Activated CD4-positive, alpha-beta T cell treated with anti-CD3 and anti-CD28 coated beads, Interleukin-2, amount 10 ng/mL, durations not matched to agents 7 days and 5 days (primary cell): ENCODE results near the gene EML4. TPM values are rescaled to one million over a fixed set of nuclear protein-coding genes. Genes with fewer than 3 reads are reported as not detected.

Experiments used
- CTCF ChIA-PET: fragments of 350-600 bp; sonication (Branson Sonifier 250); formaldehyde crosslinking; loops from one replicate; lab custom pipeline; 2021; ENCODE audit warnings: antibody characterized with exemption; lab: Charles Lee
- POLR2A ChIA-PET: fragments of 350-600 bp; sonication (Branson Sonifier 250); formaldehyde crosslinking; loops from one replicate; lab custom pipeline; 2021; ENCODE audit warnings: antibody characterized with exemption; lab: Charles Lee
- DNase-seq: peaks from one replicate; pipeline ENCODE4 v3.0.0-alpha.2; 2020
- H3K27ac Mint-ChIP-seq: one replicate; pipeline ENCODE4 v1.8.0; 2021; ENCODE audit warnings: mild to moderate bottlenecking, moderate library complexity, mixed read lengths
- H3K27me3 Mint-ChIP-seq: one replicate; pipeline ENCODE4 v1.8.0; 2021; ENCODE audit warnings: mixed read lengths
- H3K36me3 Mint-ChIP-seq: one replicate; pipeline ENCODE4 v1.8.0; 2021; ENCODE audit warnings: low read depth, mixed read lengths
- H3K4me1 Mint-ChIP-seq: one replicate; pipeline ENCODE4 v1.8.0; 2021; ENCODE audit warnings: mixed read lengths
- H3K4me3 Mint-ChIP-seq: one replicate; pipeline ENCODE4 v1.8.0; 2021; ENCODE audit warnings: mild to moderate bottlenecking, moderate library complexity, mixed read lengths
- H3K9me3 Mint-ChIP-seq: one replicate; pipeline ENCODE4 v1.8.0; 2021; ENCODE audit warnings: mixed read lengths
- total RNA-seq, 2 experiments: library from RNA; stranded (reverse); gene quantifications; one replicate each; pipeline ENCODE4 v1.2.3, GENCODE V29; 2021

Gene EML4
- total RNA-seq, 2 experiments from 2014 or later, result 93.8 to 99.6 TPM

- Mint-ChIP-seq H3K27ac (no peak overlapping the region), H3K9me3 (no peaks in the 10 kb centered on the region), H3K36me3 (peaks cover 60% of the 10 kb centered on the region), H3K4me3 (no peak overlapping the region), H3K4me1 (peaks cover 4% of the 10 kb centered on the region), H3K27me3 (no peaks in the 10 kb centered on the region)
- CTCF ChIA-PET, result no interaction called here
- POLR2A ChIA-PET, result no interaction called here
- DNase-seq, result no peak
Observed at GRCh38 chr2:42348113-42348805, 179.1 kb downstream of the EML4 start.

- DNase-seq, result no peak
- H3K27me3 Mint-ChIP-seq, result no peaks in the 10 kb centered on the region
- H3K4me3 Mint-ChIP-seq, result no peak overlapping the region
- peaks cover 17% of the 10 kb centered on the region for H3K4me1 Mint-ChIP-seq
- H3K36me3 Mint-ChIP-seq, result peaks cover 49% of the 10 kb centered on the region
- POLR2A ChIA-PET, result interaction anchor here (0.6 kb wide), 1 partner anchor 55 kb away, joined by 5 read pairs; no protein-coding TSS in a partner anchor
- H3K27ac Mint-ChIP-seq, result no peak overlapping the region
- no peaks in the 10 kb centered on the region for H3K9me3 Mint-ChIP-seq
- CTCF ChIA-PET, result interaction anchor here (1.7 to 2.9 kb wide), 2 partner anchors 8 to 10 kb away, joined by 4 to 11 read pairs; no protein-coding TSS in a partner anchor
Observed at GRCh38 chr2:42350434-42351063, 181.4 kb downstream of the EML4 start.

DNA sequence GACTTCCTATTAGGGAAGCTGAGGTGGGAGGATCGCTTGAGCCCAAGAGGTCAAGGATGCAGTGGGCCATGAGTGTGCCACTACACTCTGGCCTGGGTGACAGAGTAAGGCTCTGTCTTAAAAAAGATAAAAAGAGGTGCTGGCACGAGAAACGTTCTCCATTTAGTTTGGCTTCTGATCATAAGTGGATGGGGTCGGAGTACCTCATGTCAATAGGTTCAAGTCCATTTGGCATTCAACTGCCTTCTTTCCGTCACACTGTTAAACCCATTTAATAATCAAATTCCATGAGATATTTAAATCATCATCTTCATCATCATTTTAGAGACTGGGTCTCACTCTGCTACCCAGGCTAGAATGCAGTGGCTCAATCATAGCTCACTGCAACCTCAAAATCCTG is 182.7 kb downstream of the EML4 start:
- ChIA-PET CTCF (interaction anchor here (0.6 to 2.9 kb wide), 3 partner anchors 10 to 313 kb away, joined by 3 to 11 read pairs (median 3); no protein-coding TSS in a partner anchor), POLR2A (no interaction called here)
- Mint-ChIP-seq H3K27me3 (no peaks in the 10 kb centered on the region), H3K36me3 (peaks cover 49% of the 10 kb centered on the region), H3K4me1 (peaks cover 22% of the 10 kb centered on the region), H3K27ac (no peak overlapping the region), H3K9me3 (no peaks in the 10 kb centered on the region), H3K4me3 (no peak overlapping the region)
- no peak for DNase-seq

DNA sequence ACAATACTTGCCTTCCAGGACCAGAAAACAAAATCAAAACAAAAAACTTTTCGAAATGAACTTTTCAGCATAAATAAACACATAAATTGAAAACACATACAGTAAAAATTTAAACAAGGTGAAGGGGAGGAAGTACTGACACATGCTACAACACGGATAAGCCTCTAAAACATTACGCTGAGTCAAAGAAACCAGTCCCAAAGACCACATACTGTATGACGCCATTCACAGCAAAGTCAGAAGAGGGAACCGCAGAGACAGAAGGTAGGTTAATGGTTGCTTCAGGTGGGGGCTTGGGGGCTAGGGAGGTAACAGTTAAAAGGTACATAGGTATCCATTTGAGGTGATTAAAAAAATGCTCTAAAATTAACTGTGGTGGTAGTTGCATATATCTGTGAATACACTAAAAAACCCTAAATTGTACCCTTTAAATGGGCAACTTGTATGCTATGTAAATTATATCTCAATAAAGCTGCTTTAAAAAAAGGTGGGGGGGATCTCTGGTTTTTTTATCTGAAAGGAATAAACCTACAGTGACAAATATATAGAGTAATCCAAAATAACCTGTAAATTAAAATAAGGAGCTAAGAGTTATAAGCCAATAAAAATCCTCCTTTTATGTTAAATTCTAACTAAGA is 184.8 kb downstream of the EML4 start:
- ChIA-PET CTCF (interaction anchor here (0.6 to 1.4 kb wide), 4 partner anchors 11 to 120 kb away, joined by 3 to 5 read pairs (median 3); no protein-coding TSS in a partner anchor), POLR2A (no interaction called here)
- Mint-ChIP-seq H3K36me3 (peaks cover 40% of the 10 kb centered on the region), H3K4me3 (no peak overlapping the region), H3K27ac (peak overlapping the region; percentile 12), H3K4me1 (peaks cover 38% of the 10 kb centered on the region), H3K9me3 (no peaks in the 10 kb centered on the region), H3K27me3 (no peaks in the 10 kb centered on the region)
- DNase-seq, result no peak

- ChIA-PET POLR2A (no interaction called here), CTCF (interaction anchor here (0.6 to 1.6 kb wide), 5 partner anchors 9 to 306 kb away, joined by 3 to 4 read pairs (median 3); no protein-coding TSS in a partner anchor)
- Mint-ChIP-seq H3K36me3 (peaks cover 10% of the 10 kb centered on the region), H3K27ac (peak overlapping the region; percentile 98), H3K4me1 (peaks cover 53% of the 10 kb centered on the region), H3K4me3 (peak overlapping the region; percentile 80), H3K27me3 (no peaks in the 10 kb centered on the region), H3K9me3 (no peaks in the 10 kb centered on the region)
- no peak for DNase-seq
Observed at GRCh38 chr2:42359304-42359964, 190.3 kb downstream of the EML4 start.

DNA sequence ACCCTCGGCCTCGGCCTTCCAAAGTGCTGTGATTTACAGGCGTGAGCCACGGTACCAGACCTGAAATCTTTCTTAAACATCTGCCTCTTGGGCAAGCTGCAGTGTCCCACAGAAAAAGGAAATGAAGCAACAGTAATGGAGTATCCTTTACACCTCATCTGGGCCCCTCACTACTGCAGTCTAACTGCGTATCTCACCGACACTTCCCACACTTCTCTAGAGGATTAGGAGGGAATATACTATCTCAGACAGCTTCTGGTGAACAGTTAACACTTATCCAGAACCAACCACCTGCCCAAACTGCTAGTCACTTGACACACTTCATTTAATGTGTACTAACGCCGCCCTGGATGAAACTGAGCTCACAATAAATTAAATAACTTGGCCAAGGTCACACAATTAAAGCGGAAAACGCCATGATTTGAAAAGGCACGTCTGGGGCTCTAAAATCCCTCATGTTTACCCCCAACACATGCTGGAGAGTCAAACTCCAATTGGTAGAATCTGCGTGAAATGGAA is 190.9 kb downstream of the EML4 start:
- CTCF ChIA-PET, result interaction anchor here (0.6 to 1.6 kb wide), 4 partner anchors 10 to 307 kb away, joined by 3 to 4 read pairs (median 4); no protein-coding TSS in a partner anchor
- peak; percentile 10 for DNase-seq
- POLR2A ChIA-PET, result interaction anchor here (0.7 kb wide), 1 partner anchor 189 kb away, joined by 4 read pairs; no protein-coding TSS in a partner anchor
- Mint-ChIP-seq H3K4me1 (peaks cover 47% of the 10 kb centered on the region), H3K27me3 (no peaks in the 10 kb centered on the region), H3K4me3 (peak overlapping the region; percentile 80), H3K36me3 (peaks cover 10% of the 10 kb centered on the region), H3K9me3 (no peaks in the 10 kb centered on the region), H3K27ac (peak overlapping the region; percentile 98)

- POLR2A ChIA-PET, result interaction anchor here (0.7 kb wide), 1 partner anchor 189 kb away, joined by 4 read pairs; no protein-coding TSS in a partner anchor
Observed at GRCh38 chr2:42360493-42360889, 191.3 kb downstream of the EML4 start.

DNA sequence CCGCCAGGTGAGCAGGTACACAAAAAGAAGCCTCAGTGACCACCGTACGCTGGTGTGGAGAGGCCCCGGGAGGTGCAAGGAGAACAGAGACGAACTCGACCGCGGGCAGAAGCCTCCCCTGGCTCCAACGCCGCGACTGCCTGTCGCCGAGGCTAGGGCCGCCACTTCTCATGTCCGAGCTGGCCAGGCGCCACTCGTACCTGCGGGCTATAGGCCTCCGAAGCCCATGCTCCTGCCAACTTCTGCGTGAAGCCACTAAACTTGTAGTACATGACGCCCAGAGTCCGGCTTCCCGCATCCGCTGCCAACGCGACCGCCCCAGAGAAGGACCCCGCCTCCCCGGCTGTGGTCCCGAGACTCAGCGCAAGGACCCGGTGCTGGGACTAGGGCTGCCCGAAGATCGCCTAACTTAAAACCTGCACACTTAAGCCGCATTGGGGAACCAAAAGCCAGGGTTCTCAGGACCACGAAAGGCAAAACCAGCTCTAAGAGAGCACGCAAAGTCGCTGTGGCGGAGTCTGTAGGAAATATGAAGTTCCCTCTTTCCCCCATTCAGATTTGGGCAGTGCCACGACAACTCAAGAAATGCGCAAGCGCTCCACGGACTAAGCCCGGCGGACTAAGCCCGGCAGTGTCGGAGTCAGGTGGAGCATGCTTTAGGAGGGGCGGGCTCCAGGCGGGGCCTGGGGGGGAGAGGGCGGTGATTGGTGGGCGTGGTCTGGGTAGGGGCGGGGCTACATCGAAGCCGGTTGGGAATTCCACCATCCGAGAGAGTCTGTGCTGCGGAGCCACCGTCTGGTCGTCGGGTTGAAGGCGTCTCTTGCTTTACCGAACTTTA is 192.0 kb downstream of the EML4 start, which contains the start of gene COX7A2L:
Gene COX7A2L (minus strand): TSS at position 328 of the 838 bp plus-strand sequence. CDS start 56 bp downstream, at position 272.
- peaks cover 44% of the 10 kb centered on the region for H3K4me1 Mint-ChIP-seq
- CTCF ChIA-PET, result interaction anchor here (1.3 to 1.6 kb wide), 2 partner anchors 11 to 228 kb away, joined by 3 to 4 read pairs; no protein-coding TSS in a partner anchor
- H3K4me3 Mint-ChIP-seq, result peak within 1 kb of the TSS; percentile 80

More at GRCh38 chr2:42360493-42360889, 191.3 kb downstream of the EML4 start:
- peaks cover 45% of the 10 kb centered on the region for H3K4me1 Mint-ChIP-seq
- no peak for DNase-seq
- no peaks in the 10 kb centered on the region for H3K27me3 Mint-ChIP-seq
- peak overlapping the region; percentile 98 for H3K27ac Mint-ChIP-seq
- H3K9me3 Mint-ChIP-seq, result no peaks in the 10 kb centered on the region
- peaks cover 9% of the 10 kb centered on the region for H3K36me3 Mint-ChIP-seq
- peak overlapping the region; percentile 80 for H3K4me3 Mint-ChIP-seq
- CTCF ChIA-PET, result interaction anchor here (1.3 to 1.6 kb wide), 3 partner anchors 10 to 228 kb away, joined by 3 to 4 read pairs (median 3); no protein-coding TSS in a partner anchor

GRCh38 chr2:42361728-42362283 is 192.7 kb downstream of the EML4 start:
- ChIA-PET CTCF (no interaction called here), POLR2A (interaction anchor here (0.6 kb wide), 1 partner anchor 237 kb away, joined by 4 read pairs; no protein-coding TSS in a partner anchor)
- Mint-ChIP-seq H3K4me3 (peak overlapping the region; percentile 80), H3K27ac (peak overlapping the region; percentile 98), H3K9me3 (no peaks in the 10 kb centered on the region), H3K4me1 (peaks cover 40% of the 10 kb centered on the region), H3K36me3 (peaks cover 4% of the 10 kb centered on the region), H3K27me3 (no peaks in the 10 kb centered on the region)
- DNase-seq, result no peak

More for the DNA sequence above, 192.0 kb downstream of the EML4 start, which contains the start of gene COX7A2L:
- Mint-ChIP-seq H3K9me3 (no peaks in the 10 kb centered on the region), H3K27ac (peak within 1 kb of the TSS; percentile 98), H3K36me3 (peaks cover 6% of the 10 kb centered on the region), H3K27me3 (no peaks in the 10 kb centered on the region)
- DNase-seq, result peak; percentile 96
- POLR2A ChIA-PET, result interaction anchor here (0.6 kb wide), 1 partner anchor 237 kb away, joined by 4 read pairs; no protein-coding TSS in a partner anchor

- Mint-ChIP-seq H3K4me1 (peaks cover 30% of the 10 kb centered on the region), H3K9me3 (no peaks in the 10 kb centered on the region), H3K36me3 (no peaks in the 10 kb centered on the region), H3K27ac (no peak overlapping the region), H3K27me3 (no peaks in the 10 kb centered on the region), H3K4me3 (no peak overlapping the region)
- ChIA-PET POLR2A (interaction anchor here (0.6 kb wide), 1 partner anchor 431 kb away, joined by 4 read pairs; no protein-coding TSS in a partner anchor), CTCF (interaction anchor here (0.6 kb wide), 1 partner anchor 122 kb away, joined by 3 read pairs; no protein-coding TSS in a partner anchor)
- no peak for DNase-seq
Observed at GRCh38 chr2:42363413-42363812, 194.3 kb downstream of the EML4 start.
